Adrenal gland (tissue), 5 donors: Measurements from ENCODE around the gene TEAD1.

Experiments
- CTCF ChIP-seq, 6 experiments: fragments of 450-650 bp in 4 of 6; fragments of 200-600 bp in 2 of 6; sonication (generic) in 1 of 6; IDR thresholded peaks; 1 replicate in 5 of 6; 2 replicates in 1 of 6; pipeline versions ENCODE4 v1.5.1 to v1.8.0; 2016 to 2021; ENCODE audit warnings: antibody characterized with exemption in 6 of 6, mild to moderate bottlenecking in 2 of 6, moderate library complexity in 1 of 6
- POLR2A ChIP-seq, 2 donors: fragments of 450-650 bp; IDR thresholded peaks; one replicate each; pipeline ENCODE4 v1.6.1; 2017; ENCODE audit warnings: antibody characterized with exemption in 2 of 2, mild to moderate bottlenecking in 2 of 2, moderate library complexity in 1 of 2
- donor health status: DM: no; HTN: no; CAD: no.

- TF ChIP-seq CTCF (IDR thresholded peaks at IDR 0.05), result no peak
- no peak for TF ChIP-seq POLR2A (IDR thresholded peaks at IDR 0.05)
Measured at GRCh38 chr11:12900496-12900895, 226.3 kb downstream of the TEAD1 start.
